ENCODE data around the gene LRBA. TPM values are rescaled to one million over a fixed set of nuclear protein-coding genes. Genes with fewer than 3 reads are reported as not detected.
A peak's percentile ranks its signal among the peaks of the same experiment; 100 is the strongest.

LRBA gene
- total RNA-seq, 1 donor from 2014 or later = 39.9 TPM

DNA sequence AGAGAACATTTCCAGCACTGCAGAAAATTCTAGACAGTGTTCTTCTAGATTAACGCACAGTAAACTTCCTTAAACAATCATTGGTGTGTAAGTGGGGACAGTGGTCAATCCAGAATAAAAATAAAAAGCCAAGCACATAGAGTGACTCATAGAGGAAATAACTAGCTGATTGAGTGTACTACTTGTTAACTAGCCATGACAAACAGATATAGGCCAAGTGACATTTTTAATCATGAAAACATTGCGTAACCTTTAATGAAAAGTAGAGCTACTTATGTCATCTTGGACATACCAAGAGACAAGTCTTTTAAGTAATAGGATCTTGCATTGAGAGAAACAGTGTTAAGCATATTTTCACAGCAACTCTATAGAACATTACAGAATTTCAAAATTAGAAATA lies 667.0 kb downstream of the LRBA start:
- Histone ChIP-seq H3K27me3 (no peaks in the 10 kb centered on the region), H3K36me3 (no peaks in the 10 kb centered on the region), H3K4me1 (no peaks in the 10 kb centered on the region), H3K27ac (no peak overlapping the region), H3K4me3 (no peak overlapping the region), H3K9me3 (no peaks in the 10 kb centered on the region)
- ATAC-seq = peak; percentile 41
- intact Hi-C loops (cut with DNase I) = no loop called here
- no peak for DNase-seq
- TF ChIP-seq, protein P1, sequence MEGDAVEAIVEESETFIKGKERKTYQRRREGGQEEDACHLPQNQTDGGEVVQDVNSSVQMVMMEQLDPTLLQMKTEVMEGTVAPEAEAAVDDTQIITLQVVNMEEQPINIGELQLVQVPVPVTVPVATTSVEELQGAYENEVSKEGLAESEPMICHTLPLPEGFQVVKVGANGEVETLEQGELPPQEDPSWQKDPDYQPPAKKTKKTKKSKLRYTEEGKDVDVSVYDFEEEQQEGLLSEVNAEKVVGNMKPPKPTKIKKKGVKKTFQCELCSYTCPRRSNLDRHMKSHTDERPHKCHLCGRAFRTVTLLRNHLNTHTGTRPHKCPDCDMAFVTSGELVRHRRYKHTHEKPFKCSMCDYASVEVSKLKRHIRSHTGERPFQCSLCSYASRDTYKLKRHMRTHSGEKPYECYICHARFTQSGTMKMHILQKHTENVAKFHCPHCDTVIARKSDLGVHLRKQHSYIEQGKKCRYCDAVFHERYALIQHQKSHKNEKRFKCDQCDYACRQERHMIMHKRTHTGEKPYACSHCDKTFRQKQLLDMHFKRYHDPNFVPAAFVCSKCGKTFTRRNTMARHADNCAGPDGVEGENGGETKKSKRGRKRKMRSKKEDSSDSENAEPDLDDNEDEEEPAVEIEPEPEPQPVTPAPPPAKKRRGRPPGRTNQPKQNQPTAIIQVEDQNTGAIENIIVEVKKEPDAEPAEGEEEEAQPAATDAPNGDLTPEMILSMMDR (IDR thresholded peaks at IDR 0.05) = no peak

DNA sequence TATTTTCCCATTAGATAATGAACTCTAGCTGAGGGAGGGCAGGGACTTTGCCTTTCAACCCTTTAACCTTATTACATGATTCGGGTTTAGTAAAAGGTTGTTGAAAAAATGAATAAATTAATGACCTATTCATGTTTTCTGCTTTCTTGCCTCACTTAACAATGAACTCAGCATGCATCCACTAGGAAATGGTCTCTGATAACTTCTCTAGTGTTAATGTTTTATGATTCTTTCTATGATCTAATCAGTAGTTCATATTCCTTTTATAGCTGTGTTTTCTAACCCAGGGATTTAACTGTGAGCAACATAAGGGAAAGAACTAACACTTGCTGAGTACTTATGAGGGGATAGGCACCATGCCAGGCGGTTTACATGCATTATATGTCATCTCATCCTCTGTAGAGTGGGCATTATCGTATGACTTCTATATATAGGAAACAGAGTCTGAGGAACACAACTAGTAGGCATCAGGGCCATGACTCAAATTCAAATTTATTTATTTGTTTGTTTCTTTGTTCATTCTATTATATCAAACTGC lies 669.8 kb downstream of the LRBA start:
- no peaks in the 10 kb centered on the region for H3K36me3 ChIP-seq
- H3K27ac ChIP-seq = no peak overlapping the region
- H3K27me3 ChIP-seq = no peaks in the 10 kb centered on the region
- TF ChIP-seq, protein P1 (IDR thresholded peaks at IDR 0.05) = no peak
- intact Hi-C loops (cut with DNase I) = no loop called here
- DNase-seq (no peak), ATAC-seq (no peak)
- H3K9me3 ChIP-seq = no peaks in the 10 kb centered on the region
- H3K4me3 ChIP-seq = no peak overlapping the region
- H3K4me1 ChIP-seq = no peaks in the 10 kb centered on the region

DNA sequence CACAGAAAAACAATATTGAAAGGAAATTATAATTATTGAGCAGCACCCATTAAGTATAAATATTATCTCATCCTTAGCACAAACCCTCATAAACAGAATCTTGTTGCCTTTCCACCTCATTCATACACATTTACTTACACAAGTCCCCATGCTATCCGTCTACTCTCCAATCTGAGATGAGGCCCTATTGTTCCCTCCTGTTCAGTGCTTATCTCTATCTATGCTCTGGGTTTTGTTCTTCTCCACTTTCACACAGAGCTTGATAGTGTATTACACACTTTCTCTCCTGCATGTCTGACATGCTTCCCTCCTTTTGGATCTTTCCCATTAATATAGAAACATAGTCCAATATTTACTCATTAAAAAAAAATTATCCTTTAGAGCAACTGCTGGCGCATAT lies 671.3 kb downstream of the LRBA start:
- ATAC-seq (no peak), DNase-seq (no peak)
- TF ChIP-seq, protein P1 (IDR thresholded peaks at IDR 0.05) = no peak
- Histone ChIP-seq H3K4me1 (no peaks in the 10 kb centered on the region), H3K27ac (no peak overlapping the region), H3K27me3 (no peaks in the 10 kb centered on the region), H3K36me3 (no peaks in the 10 kb centered on the region), H3K9me3 (no peaks in the 10 kb centered on the region), H3K4me3 (no peak overlapping the region)
- intact Hi-C loops (cut with DNase I) = no loop called here

DNA sequence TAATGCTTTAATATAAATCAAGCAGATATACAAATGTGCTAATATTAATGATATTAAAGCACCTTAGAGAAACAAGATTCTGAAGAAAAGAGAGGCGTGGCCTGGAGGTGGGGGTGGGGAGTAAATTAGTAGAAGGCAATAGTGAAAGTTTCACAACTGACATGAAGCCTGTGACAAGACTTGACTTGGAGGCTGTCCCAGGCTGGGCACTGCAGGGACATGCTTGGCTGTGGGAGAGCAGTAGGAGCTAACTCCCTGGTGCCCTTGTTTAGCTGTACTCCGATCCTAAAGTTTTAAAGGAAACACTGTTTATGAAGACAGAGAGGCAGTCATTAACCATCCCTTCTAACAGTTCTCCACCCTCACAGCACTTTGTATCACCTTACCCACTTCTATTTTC lies 672.1 kb downstream of the LRBA start:
- H3K36me3 ChIP-seq = no peaks in the 10 kb centered on the region
- no peak overlapping the region for H3K27ac ChIP-seq
- TF ChIP-seq, protein P1 (IDR thresholded peaks at IDR 0.05) = no peak
- H3K9me3 ChIP-seq = no peaks in the 10 kb centered on the region
- intact Hi-C loops (cut with DNase I) = no loop called here
- H3K4me3 ChIP-seq = no peak overlapping the region
- H3K27me3 ChIP-seq = no peaks in the 10 kb centered on the region
- ATAC-seq (peak; percentile 68), DNase-seq (no peak)
- H3K4me1 ChIP-seq = no peaks in the 10 kb centered on the region

DNA sequence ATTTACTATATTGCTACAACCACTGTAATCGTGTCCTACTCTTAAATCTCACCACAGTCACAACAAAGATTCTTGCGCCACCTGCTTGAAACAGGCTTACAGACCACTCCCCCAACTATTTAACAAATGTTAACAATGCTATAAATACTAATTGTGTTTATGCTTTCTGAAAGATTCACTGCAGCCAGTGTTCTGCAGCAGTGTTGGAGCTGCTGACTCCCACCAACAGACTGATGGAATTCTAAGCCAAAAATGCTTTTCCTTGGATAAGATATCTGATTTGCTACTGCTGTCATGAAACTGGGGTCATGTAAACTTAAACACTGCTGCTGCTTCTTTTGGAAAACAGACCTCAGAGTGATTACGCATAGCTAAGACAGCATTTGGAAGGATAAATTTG lies 677.4 kb downstream of the LRBA start:
- DNase-seq (no peak), ATAC-seq (no peak)
- no peak overlapping the region for H3K27ac ChIP-seq
- TF ChIP-seq, protein P1 (IDR thresholded peaks at IDR 0.05) = no peak
- H3K27me3 ChIP-seq = no peaks in the 10 kb centered on the region
- H3K9me3 ChIP-seq = no peaks in the 10 kb centered on the region
- intact Hi-C loops (cut with DNase I) = no loop called here
- no peak overlapping the region for H3K4me3 ChIP-seq
- no peaks in the 10 kb centered on the region for H3K36me3 ChIP-seq
- no peaks in the 10 kb centered on the region for H3K4me1 ChIP-seq
